K562 (cell line): Measurements from ENCODE around the gene DOCK8. TPM values are rescaled to one million over a fixed set of nuclear protein-coding genes. Genes with fewer than 3 reads are reported as not detected.

Experiments used
- BDP1 ChIP-seq: IDR thresholded peaks from 3 replicates; pipeline ENCODE4 v1.6.1; 2011; ENCODE audit not compliant: insufficient read length, insufficient read depth
- E2F4 ChIP-seq: sonication (generic); formaldehyde crosslinking; IDR thresholded peaks from 2 replicates; pipeline ENCODE4 v1.8.0; 2022; ENCODE audit warnings: mild to moderate bottlenecking, low read depth, missing genetic modification reagents
- EGR1 ChIP-seq: fragments of 450-650 bp; conservative IDR thresholded peaks from 2 replicates; pipeline ENCODE4 v1.6.1; 2017; ENCODE audit warnings: mild to moderate bottlenecking
- EP300 ChIP-seq: IDR thresholded peaks from 2 replicates; pipeline ENCODE4 v1.6.1; 2012; ENCODE audit warnings: low read length, improper control_type of control experiment
- GTF2B ChIP-seq: IDR thresholded peaks from 2 replicates; pipeline ENCODE4 v1.6.1; 2011; ENCODE audit not compliant: insufficient read length; ENCODE audit errors: extremely low read depth
- HDAC6 ChIP-seq: IDR thresholded peaks from 2 replicates; pipeline ENCODE4 v1.6.1; 2012; ENCODE audit warnings: low read depth, mild to moderate bottlenecking, control low read depth, inconsistent platforms, low read length, moderate library complexity
- HNRNPK ChIP-seq: fragments of 200-400 bp; formaldehyde crosslinking; IDR thresholded peaks from one replicate; pipeline ENCODE4 v1.6.1; 2018; ENCODE audit warnings: mild to moderate bottlenecking, low read depth, low read length; ENCODE audit not compliant: poor library complexity, severe bottlenecking
- HNRNPLL ChIP-seq: fragments of 200-400 bp; formaldehyde crosslinking; IDR thresholded peaks from 2 replicates; pipeline ENCODE4 v1.6.1; 2017; ENCODE audit warnings: low read length, low read depth, mild to moderate bottlenecking; ENCODE audit not compliant: poor library complexity, severe bottlenecking
- MAZ ChIP-seq, 2 experiments: fragments of 450-650 bp in 1 of 2; sonication (generic) in 1 of 2; formaldehyde crosslinking; IDR thresholded peaks in 1 of 2; conservative IDR thresholded peaks in 1 of 2; 2 replicates each; pipeline versions ENCODE4 v1.4.0 to v1.5.0; 2020; ENCODE audit warnings: mild to moderate bottlenecking in 1 of 2, missing genetic modification reagents in 1 of 2
- MCM5 ChIP-seq: fragments of 450-650 bp; IDR thresholded peaks from 2 replicates; pipeline ENCODE4 v1.6.1; 2016; ENCODE audit warnings: low read depth
- MECOM ChIP-seq: fragments of 250-450 bp; sonication (Bioruptor Pico); IDR thresholded peaks from 2 replicates; pipeline ENCODE4 v1.8.0; 2022; ENCODE audit warnings: inconsistent platforms
- MLX ChIP-seq, 2 experiments: fragments of 450-650 bp in 1 of 2; sonication (generic) in 1 of 2; formaldehyde crosslinking; conservative IDR thresholded peaks; 2 replicates each; pipeline versions ENCODE4 v1.4.0 to v1.8.1; 2020 to 2022; ENCODE audit warnings: mild to moderate bottlenecking in 1 of 2, missing genetic modification reagents in 1 of 2
- NFIX ChIP-seq: fragments of 250-450 bp; sonication (Bioruptor Pico); IDR thresholded peaks from 2 replicates; pipeline ENCODE4 v1.4.0; 2020; ENCODE audit warnings: low read depth, mild to moderate bottlenecking, moderate library complexity
- NR1H2 ChIP-seq: sonication (generic); formaldehyde crosslinking; IDR thresholded peaks from 2 replicates; pipeline ENCODE4 v1.4.0; 2020; ENCODE audit warnings: mild to moderate bottlenecking, missing genetic modification reagents
- NR2C2 ChIP-seq, 2 experiments: fragments of 200-800 bp in 1 of 2; sonication (Bioruptor generic) in 1 of 2; sonication (generic) in 1 of 2; formaldehyde crosslinking in 1 of 2; IDR thresholded peaks; 2 replicates each; pipeline versions ENCODE4 v1.6.1 to v1.8.0; 2016 to 2022; ENCODE audit warnings: mild to moderate bottlenecking in 1 of 2, missing compliant biosample characterization in 1 of 2, missing genetic modification characterization in 1 of 2, missing genetic modification reagents in 1 of 2
- PREB ChIP-seq: sonication (generic); formaldehyde crosslinking; IDR thresholded peaks from 2 replicates; pipeline ENCODE4 v1.8.1; 2023; ENCODE audit warnings: mild to moderate bottlenecking, missing genetic modification reagents
- RBM34 ChIP-seq: fragments of 200-400 bp; formaldehyde crosslinking; IDR thresholded peaks from 2 replicates; pipeline ENCODE4 v1.6.1; 2018; ENCODE audit warnings: low read length, borderline replicate concordance; ENCODE audit not compliant: insufficient read depth
- RNF219 ChIP-seq: fragments of 250-450 bp; sonication (Bioruptor Pico); IDR thresholded peaks from 2 replicates; pipeline ENCODE4 v1.5.0; 2022; ENCODE audit warnings: mild to moderate bottlenecking
- SMAD2 ChIP-seq: fragments of 150-350 bp; IDR thresholded peaks from 2 replicates; pipeline ENCODE4 v1.6.1; 2014; ENCODE audit warnings: low read depth, mild to moderate bottlenecking, low read length
- STAG1 ChIP-seq: sonication (generic); formaldehyde crosslinking; IDR thresholded peaks from 2 replicates; pipeline ENCODE4 v1.5.0; 2020; ENCODE audit warnings: missing genetic modification reagents, borderline replicate concordance
- THRA ChIP-seq: fragments of 450-650 bp; IDR thresholded peaks from 2 replicates; pipeline ENCODE4 v1.6.1; 2017; ENCODE audit warnings: mild to moderate bottlenecking, moderate library complexity
- ZNF57 ChIP-seq: fragments of 450-650 bp; formaldehyde crosslinking; IDR thresholded peaks from 2 replicates; pipeline ENCODE4 v1.4.0; 2020; ENCODE audit warnings: mild to moderate bottlenecking, moderate library complexity
- polyA plus RNA-seq, 8 experiments: library from polyadenylated mRNA; depleted of rRNA in 4 of 8; stranded (reverse) in 5 of 8; unstranded in 3 of 8; fragments of >200 nt; fragmentation: Nextera tagmentation in 2 of 8; fragmentation: Illumina TruSeq in 1 of 8; extraction: Ambion mirVana in 2 of 8; extraction: Trizol in 1 of 8; gene quantifications; 2 replicates each; pipeline versions ENCODE4 v1.2.1 to v1.2.3, GENCODE V29; 2011 to 2014; ENCODE audit warnings: inconsistent platforms in 1 of 8, missing spikeins in 1 of 8
- total RNA-seq, 7 experiments: library from RNA; depleted of rRNA in 6 of 7; stranded (reverse); fragments of >200 nt in 6 of 7; fragmentation: Illumina TruSeq in 2 of 7; extraction: Trizol in 2 of 7; gene quantifications; 2 replicates each; pipeline versions ENCODE4 v1.2.1 to v1.2.3, GENCODE V29; 2011 to 2021; ENCODE audit warnings: low replicate concordance in 1 of 7

Gene DOCK8
- total and polyA plus RNA-seq, 9 of the 15 experiments (the other 6 are each of a cell fraction or from before 2014, with no cell fraction given) = 14.4 to 53.8 (median 25.1) TPM

GRCh38 chr9:251398-251797, 36.7 kb downstream of the DOCK8 start (continued):
- TF ChIP-seq HDAC6 (no peak), RNF219 (CRISPR knock-in tag) (no peak), STAG1 (CRISPR knock-in tag) (no peak), EP300 (peak; percentile 97), NR1H2 (CRISPR knock-in tag) (no peak), NFIX (CRISPR knock-in tag) (no peak), GTF2B (no peak), PREB (no peak), NR2C2 (CRISPR knock-in tag; IDR thresholded peaks at IDR 0.05) (no peak), NR2C2 (tag; IDR thresholded peaks at IDR 0.05) (peak; percentile 22; the same call in 1 of the 2 replicates), MAZ (CRISPR knock-in tag; conservative IDR thresholded peaks at IDR 0.05 in 1 of 2, IDR thresholded peaks at IDR 0.05 in 1 of 2) (peak in 1 of 2 experiments; percentile 30; a peak in 1 of 4 replicates), MLX (CRISPR knock-in tag; conservative IDR thresholded peaks at IDR 0.05) (no peak), THRA (no peak), MCM5 (no peak), EGR1 (no peak), SMAD2 (no peak), RBM34 (no peak), HNRNPK (no peak), ZNF57 (CRISPR knock-in tag) (no peak), BDP1 (no peak), E2F4 (CRISPR knock-in tag) (no peak), HNRNPLL (no peak), MECOM (CRISPR knock-in tag) (no peak)
